ENCODE results near the gene MBD3L2.
"Not testable (repeated sequence)": the region's sequence is repeated elsewhere in the genome, so short reads cannot be mapped to it uniquely, and the experiment has no call there.

Gene MBD3L2

DNA sequence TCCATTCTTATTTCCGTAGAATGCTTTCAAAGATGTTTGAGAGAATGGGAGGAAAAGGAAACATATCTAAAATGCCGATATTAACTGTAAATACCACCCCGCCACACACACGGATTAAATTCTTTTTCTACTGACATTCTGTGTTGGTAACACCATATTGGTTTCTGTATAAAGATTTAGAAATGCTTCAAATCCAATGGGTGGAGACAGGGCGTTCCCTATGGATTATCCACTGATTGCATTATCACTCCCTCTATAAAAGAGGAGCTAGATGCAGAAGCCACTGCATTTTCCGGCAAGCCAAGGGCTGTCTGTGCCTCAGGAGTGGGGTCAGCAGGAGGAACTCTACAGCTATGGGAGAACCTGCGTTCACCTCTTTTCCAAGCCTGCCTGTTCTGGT, at the start of gene MBD3L2:
MBD3L2 (plus strand) TSS at position 301 of the 400 bp plus-strand sequence; CDS start at position 354, 53 bp downstream.
- not testable (repeated sequence) for DNase-seq (ENCODE audit: low spot score)

- DNase-seq (ENCODE audit: low spot score) = no peak
Observed at GRCh38 chr19:6999933-7000332, 49.2 kb upstream of the MBD3L2 start.

GRCh38 chr19:7000333-7000732, 48.8 kb upstream of the MBD3L2 start:
- no peak for DNase-seq (ENCODE audit: low spot score)

GRCh38 chr19:7000816-7001215, 48.3 kb upstream of the MBD3L2 start:
- no peak for DNase-seq (ENCODE audit: low spot score)

- DNase-seq (ENCODE audit: low spot score) = no peak
Observed at GRCh38 chr19:7004313-7004931, 44.7 kb upstream of the MBD3L2 start.

- DNase-seq (ENCODE audit: low spot score) = no peak
Observed at GRCh38 chr19:7006135-7006704, 42.9 kb upstream of the MBD3L2 start.

GRCh38 chr19:7007859-7008258, 41.3 kb upstream of the MBD3L2 start:
- no peak for DNase-seq (ENCODE audit: low spot score)

GRCh38 chr19:7010722-7011593, 38.2 kb upstream of the MBD3L2 start:
- DNase-seq (ENCODE audit: low spot score) = no peak

DNA sequence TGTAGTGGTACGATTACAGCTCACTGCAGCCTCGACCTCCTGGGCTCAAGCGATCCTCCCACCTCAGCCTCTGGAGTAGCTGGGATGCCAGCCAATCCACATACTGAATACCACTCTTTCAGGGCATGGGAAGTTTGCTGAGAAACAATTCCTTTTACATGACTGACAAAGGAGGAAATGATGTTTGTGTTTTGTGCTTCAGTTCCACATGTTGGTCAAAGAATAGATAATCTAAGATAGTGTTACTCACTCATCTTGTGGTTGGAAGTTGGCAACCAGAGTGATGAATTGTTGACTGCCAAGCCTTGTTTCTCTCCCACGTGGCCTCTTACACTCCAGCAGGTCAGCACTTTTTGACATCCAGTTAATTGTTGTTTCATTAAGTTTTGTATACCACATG, 35.4 kb upstream of the MBD3L2 start:
- peak; percentile 17 for DNase-seq (ENCODE audit: low spot score)

DNA sequence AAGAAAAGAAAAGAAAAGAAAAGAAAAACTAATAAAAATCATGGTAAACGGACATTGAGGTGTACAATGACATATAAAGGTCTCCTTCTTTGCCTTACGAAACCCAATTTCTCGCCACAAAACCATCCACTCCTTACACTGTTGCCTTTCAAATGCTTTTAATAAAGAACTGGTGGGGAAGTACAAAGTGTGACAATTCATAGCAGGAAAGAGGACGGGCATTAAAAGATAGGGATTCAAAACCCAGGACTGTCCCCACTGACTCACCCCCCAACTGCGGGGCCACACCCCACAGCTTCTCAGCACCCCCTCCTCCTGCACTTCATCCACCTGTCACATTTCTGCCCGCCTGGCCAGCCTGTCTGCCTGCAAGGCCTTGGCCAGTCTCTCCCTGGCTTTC, 30.3 kb upstream of the MBD3L2 start:
- no peak for DNase-seq (ENCODE audit: low spot score)

DNA sequence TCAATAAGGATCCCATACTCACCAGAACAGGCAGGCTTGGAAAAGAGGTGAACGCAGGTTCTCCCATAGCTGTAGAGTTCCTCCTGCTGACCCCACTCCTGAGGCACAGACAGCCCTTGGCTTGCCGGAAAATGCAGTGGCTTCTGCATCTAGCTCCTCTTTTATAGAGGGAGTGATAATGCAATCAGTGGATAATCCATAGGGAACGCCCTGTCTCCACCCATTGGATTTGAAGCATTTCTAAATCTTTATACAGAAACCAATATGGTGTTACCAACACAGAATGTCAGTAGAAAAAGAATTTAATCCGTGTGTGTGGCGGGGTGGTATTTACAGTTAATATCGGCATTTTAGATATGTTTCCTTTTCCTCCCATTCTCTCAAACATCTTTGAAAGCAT, 27.8 kb upstream of the MBD3L2 start, which contains the start of gene MBD3L2B:
MBD3L2B (minus strand) TSS at position 101 of the 400 bp plus-strand sequence; CDS start at position 67, 34 bp downstream.
- DNase-seq (ENCODE audit: low spot score) = not testable (repeated sequence)

DNA sequence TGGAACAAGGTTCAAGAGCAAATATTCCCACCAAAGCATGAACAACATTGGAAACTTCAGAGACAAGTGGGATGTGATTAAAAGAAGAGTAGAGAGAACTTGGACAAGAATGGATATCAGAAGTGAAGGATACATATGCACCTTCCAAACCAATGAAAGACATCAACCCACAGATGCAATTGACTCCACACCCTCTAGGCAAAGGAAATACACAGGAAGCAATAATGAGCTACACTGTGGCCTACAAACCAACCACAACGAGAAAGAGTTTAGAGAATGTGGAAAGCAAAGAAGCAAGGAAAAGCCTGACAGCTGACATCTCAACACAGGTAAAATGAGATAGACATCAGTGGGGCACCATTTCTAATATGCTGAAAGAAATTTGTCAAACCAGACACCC, 20.3 kb upstream of the MBD3L2 start:
- DNase-seq (ENCODE audit: low spot score) = not testable (repeated sequence)

- DNase-seq (ENCODE audit: low spot score) = not testable (repeated sequence)
Observed at GRCh38 chr19:7030278-7030677, 18.8 kb upstream of the MBD3L2 start, which contains the start of gene MBD3L5. Gene MBD3L5 (plus strand): TSS chr19:7030578. CDS start chr19:7030612, 34 bp downstream.

GRCh38 chr19:7040079-7040478, 9.0 kb upstream of the MBD3L2 start, which contains the start of gene MBD3L4:
Gene MBD3L4 (minus strand): TSS chr19:7040179. CDS start chr19:7040144, 35 bp downstream.
- DNase-seq (ENCODE audit: low spot score) = not testable (repeated sequence)

GRCh38 chr19:7041563-7041962, 7.6 kb upstream of the MBD3L2 start:
- DNase-seq (ENCODE audit: low spot score) = not testable (repeated sequence)

- DNase-seq (ENCODE audit: low spot score) = not testable (repeated sequence)
Observed at GRCh38 chr19:7051421-7051820, 2.3 kb downstream of the MBD3L2 start.

GRCh38 chr19:7052896-7053295, 3.8 kb downstream of the MBD3L2 start:
- DNase-seq (ENCODE audit: low spot score) = not testable (repeated sequence)

DNA sequence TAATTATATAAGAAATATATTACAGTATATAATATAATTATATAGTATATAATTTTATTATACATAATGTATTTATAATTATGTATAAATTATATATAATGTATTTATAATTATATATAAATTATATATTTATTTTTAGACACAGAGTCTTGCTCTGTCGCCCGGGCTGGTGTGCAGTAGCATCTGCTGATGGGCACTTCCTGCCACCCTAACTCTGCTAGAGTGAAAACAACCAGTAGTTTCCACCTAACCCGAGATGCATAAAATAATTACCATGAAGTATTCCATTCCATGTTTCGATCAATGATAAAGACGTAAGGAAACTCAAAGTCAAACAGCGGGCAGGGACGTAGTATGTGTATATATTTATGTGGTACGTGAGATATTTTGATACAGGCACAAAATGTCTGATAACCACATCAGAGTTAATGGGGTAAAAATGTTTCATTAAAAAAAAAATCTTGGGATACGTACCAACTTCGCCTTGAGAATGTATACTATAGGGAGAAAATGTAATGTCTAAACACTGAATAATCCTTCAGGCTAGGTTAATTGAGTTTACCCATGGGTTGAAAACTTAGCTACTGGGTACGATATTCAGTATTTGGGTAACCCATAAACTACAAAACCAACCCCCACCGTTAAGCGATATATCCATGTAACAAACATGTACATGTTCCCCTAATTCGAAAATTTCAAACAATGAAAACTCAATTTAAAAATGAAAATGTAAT, 5.7 kb downstream of the MBD3L2 start:
- DNase-seq (ENCODE audit: low spot score) = not testable (repeated sequence)

- DNase-seq (ENCODE audit: low spot score) = not testable (repeated sequence)
Observed at GRCh38 chr19:7055679-7056078, 6.6 kb downstream of the MBD3L2 start.

DNA sequence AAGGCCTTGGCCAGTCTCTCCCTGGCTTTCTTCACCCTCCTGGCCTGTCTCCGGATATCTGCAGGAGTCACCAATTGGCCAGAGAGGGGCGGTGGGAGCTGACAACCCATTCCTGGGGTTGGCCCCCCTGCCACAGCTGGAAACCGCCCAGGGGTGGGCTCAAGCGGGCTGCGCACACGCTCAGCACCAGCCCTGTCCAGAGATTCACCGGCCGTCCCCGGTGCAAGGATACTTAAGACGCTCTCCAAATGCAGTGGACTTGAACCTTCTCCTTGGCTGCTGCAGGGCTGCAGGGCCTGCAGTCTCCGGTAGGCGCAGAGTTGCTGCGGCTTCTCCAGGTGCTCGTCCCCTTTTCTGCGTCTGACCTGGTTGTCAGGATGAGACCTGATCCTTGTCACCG, 7.2 kb downstream of the MBD3L2 start:
- DNase-seq (ENCODE audit: low spot score) = not testable (repeated sequence)

DNA sequence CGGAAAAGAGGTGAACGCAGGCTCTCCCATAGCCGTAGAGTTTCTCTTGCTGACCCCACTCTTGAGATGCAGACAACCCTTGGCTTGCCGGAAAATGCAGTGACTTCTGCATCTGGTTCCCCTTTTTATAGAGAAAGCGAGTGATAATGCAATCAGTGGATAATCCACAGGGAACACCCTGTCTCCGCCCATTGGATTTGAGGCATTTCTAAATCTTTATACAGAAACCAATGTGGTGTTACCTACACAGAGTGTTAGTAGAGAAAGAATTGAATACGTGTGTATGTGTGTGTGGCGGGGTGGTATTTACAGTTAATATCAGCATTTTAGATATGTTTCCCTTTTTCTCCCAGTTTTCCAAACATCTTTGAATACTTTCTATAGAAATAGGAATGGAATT, 9.5 kb downstream of the MBD3L2 start, which contains the start of gene MBD3L3:
MBD3L3 (minus strand) TSS at position 101 of the 400 bp plus-strand sequence; CDS start at position 30, 71 bp downstream.
- not testable (repeated sequence) for DNase-seq (ENCODE audit: low spot score)

- DNase-seq (ENCODE audit: low spot score) = not testable (repeated sequence)
Observed at GRCh38 chr19:7059977-7060376, 10.9 kb downstream of the MBD3L2 start.

All from globus pallidus (tissue), 1 donor.